Stimulated activated CD4-positive, alpha-beta T cell treated with anti-CD3 and anti-CD28 coated beads, Interleukin-12 subunit alpha, Interleukin-12 subunit beta, amount 100 ng/mL, for 4 hours (primary cell): Measurements from ENCODE around the gene PRKAR1B.
"Not testable (repeated sequence)": the region's sequence is repeated elsewhere in the genome, so short reads cannot be mapped to it uniquely, and the experiment has no call there.

ENCODE experiments used
- DNase-seq: peaks from one replicate; pipeline ENCODE4 v3.0.0-alpha.2; 2020

PRKAR1B gene

DNA sequence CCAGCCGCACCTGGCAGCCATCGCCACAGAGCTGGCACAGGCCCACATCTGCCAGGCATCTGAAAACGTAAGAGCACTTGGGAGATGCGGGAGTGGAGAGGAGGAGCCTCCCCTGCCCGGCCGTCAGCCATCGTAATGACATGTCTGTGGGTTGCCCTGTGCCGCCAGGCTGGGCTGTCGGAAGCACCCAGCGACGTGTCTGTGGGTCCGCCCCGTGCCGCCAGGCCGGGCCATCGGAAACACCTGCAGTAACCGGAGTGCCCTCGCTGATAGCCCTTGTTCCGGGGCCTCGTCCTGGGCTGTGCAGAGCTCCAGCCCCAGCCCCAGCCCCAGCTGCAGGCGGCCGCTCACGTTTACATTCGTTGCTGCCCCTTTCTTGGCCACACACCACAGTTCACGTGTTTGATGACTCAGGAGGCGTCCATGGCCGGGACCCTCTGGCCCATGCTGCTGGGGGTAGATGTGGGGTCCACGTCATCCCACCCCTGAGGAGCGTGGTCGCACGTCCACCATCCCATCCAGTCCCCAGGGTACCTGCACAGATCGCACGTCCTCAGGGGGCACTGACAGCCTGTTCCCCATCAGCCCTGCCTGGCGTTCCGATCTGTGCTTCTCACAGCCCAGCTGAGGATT, 30.0 kb upstream of the PRKAR1B start:
- no peak for DNase-seq

DNA sequence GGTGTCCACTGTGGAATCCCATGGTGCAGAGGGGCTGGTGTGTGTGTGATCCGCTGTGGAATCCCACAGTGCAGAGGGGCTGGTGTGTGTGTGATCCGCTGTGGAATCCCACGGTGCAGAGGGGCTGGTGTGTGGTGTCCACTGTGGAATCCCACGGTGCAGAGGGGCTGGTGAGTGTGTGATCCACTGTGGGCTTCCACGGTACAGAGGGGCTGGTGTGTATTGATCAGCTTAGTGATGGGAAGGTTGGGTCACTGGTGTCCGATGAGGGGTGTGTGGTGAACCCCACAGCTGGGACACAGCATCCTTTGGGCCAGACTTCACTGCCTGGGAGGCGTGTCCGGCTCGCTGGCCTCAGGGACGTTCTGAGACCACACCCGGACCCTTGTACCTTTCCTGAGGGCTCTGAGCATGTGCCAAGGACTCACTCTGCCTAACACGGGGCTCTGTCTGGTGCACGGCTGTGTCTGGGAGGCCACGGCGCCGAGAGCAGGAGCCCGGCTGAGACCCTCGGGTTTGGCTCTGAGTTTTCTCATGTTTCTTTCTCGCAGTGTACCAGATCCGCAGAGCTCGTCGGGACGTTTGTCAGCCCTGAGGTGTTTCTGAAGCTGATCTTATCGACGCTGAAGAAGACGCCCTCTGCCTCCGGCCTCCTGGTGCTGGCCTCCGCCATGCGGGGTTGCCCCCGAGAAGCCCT, 29.3 kb upstream of the PRKAR1B start:
- no peak for DNase-seq

DNA sequence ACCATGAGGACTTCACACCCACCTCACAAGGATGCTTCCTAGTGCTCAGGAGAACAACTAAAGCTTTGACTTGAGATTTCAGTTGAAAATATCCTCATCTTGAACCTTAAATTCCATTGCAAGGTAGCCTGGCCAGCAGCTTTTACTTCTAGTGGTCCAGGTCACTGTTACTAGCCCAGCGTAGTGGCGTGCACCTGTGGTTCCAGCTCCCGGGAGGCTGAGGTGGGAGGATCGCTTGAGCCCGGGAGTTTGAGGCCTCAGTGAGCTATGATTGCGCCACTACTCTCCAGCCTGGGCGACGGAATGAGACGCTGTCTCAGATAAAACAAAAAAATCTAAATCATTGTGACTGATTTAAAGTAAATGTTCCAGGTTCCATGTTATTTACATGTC, 28.3 kb upstream of the PRKAR1B start:
- no peak for DNase-seq

GRCh38 chr7:754531-755412, 27.7 kb upstream of the PRKAR1B start:
- DNase-seq, result no peak

DNA sequence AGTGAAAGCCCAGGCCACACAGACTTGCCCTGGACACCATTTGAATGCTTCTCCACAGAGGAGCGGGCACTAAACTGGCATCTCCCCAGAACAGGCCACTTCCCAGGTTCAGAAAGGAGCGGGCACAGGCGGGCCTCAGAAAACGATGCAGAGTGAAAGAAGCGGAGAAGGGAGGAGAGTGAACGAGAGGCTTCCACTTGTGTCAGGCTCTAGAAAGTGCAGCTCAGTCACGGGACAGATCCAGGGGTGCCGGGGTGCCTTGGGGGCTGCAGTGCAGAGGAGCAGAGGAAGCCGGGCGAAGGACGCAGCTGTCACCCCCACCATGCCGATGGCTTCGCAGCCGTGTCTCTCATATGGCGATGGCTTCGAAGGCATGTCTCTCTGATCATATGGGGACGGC, 26.1 kb upstream of the PRKAR1B start:
- no peak for DNase-seq

- not testable (repeated sequence) for DNase-seq
These were observed 25.2 kb upstream of the PRKAR1B start for GRCh38 chr7:752256-752655.

DNA sequence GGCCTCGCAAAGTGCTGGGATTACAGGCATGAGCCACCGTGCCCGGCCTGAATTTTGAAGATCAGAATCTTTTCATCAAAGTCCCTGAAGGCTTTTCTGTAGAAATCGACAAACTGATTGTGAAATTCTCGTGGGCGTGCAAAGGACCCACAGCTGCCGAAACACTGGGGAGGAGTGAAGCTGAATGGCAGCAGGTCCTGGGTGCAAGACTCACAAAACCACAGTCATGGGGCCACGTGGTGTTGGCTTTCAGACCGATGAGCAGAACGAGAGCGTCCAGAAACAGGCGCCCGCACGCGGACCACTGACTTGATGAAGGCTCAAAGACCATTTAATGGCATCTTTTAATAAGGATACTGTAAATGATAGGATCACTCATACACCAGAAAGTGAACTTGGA, 24.7 kb upstream of the PRKAR1B start:
- no peak for DNase-seq

DNA sequence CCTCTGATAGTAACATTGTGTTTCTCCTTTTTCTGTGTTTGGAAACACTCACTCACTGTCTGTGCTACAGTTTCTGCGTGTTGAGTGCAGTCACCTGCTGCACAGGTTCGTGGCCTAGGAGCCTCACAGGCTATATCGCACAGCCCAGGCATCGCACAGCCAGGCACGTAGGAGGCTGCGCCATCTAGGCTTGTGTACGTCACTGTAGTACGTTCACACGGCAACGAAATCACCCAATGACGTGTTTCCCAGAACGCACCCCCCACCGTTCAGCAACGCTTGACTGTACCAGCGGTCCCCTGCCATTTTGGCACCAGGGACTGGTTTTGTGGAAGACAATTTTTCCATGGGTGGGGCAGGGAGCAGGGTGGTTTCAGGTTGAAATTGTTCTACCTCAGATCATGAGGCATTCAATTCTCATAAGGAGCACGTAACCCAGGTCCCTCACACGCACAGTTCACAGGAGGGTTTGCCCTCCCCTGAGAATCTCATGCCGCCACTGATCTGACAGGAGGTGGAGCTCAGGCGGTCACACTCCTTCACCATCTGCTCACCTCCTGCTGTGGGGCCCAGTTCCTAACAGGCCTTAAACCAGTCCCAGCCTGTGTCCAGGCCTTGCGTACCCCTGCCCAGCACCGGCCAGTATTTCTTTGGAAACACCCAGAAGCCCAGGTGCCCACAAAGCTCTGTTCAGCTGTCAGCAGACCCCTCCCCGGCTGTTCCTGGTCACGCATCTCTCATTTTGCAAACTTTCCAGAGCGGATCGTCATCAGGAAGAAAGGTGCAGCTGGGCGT, 23.2 kb upstream of the PRKAR1B start:
- no peak for DNase-seq

DNA sequence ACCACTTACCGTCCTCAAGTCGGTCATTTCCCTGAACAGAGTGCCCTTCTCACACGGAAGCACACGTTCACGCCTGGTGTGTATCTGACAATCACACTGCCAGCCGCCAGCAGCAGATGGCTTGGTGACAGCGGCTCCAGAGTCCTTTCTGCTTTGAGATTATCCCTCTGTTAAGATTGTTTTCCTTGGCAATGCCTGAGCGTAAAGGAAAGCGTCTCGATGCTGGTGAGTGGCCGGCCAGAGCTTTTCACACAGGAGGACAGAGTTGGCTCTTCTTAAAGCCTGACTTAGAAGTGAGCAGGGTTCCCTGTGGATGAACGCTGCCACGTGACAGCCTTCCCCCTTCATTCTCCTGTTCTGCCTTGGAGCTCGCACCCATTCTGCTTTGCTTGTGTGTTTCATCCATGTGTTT, 22.1 kb upstream of the PRKAR1B start:
- DNase-seq, result no peak

GRCh38 chr7:748446-748845, 21.4 kb upstream of the PRKAR1B start:
- DNase-seq, result no peak

- no peak for DNase-seq
These were observed 20.1 kb upstream of the PRKAR1B start for GRCh38 chr7:747186-747585.

DNA sequence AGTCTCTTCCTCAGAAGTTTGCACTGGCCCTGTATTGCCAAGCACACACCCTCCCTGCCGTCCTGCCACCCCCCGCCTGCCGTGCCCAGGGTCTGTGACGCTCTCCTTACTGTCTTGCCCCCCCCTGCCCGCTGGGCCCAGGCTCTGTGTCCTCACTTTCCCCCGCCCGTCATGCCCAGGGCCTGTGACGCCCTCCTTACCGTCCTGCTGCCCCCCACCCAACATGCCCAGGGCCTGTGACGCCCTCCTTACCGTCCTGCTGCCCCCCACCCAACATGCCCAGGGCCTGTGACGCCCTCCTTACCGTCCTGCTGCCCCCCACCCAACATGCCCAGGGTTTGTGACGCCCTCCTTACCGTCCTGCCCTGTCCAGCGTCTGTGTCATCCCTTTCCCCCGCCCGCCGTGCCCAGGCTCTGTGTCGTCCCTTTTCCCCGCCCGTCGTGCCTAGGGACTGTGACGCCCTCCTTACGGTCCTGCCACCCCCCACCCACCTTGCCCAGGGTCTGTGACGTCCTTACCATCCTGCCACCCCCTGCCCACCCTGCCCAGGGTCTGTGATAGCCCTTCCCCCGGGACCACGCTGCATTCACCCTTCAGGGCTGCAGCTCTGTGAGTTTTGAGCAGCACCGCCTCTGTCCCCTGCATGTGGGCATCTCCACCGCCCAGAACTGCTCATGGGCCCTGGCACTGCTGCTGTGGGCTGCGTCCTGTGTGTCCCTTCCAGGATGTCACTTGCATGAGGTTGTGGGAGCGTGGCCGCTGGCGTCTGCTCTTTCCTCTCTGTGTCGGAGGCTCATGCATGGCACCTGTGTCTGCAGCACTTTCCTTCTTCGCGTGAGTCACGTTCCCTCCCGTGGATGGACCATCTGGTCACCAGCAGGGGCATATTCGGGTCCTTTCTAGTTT, 19.3 kb upstream of the PRKAR1B start:
- DNase-seq, result no peak

DNA sequence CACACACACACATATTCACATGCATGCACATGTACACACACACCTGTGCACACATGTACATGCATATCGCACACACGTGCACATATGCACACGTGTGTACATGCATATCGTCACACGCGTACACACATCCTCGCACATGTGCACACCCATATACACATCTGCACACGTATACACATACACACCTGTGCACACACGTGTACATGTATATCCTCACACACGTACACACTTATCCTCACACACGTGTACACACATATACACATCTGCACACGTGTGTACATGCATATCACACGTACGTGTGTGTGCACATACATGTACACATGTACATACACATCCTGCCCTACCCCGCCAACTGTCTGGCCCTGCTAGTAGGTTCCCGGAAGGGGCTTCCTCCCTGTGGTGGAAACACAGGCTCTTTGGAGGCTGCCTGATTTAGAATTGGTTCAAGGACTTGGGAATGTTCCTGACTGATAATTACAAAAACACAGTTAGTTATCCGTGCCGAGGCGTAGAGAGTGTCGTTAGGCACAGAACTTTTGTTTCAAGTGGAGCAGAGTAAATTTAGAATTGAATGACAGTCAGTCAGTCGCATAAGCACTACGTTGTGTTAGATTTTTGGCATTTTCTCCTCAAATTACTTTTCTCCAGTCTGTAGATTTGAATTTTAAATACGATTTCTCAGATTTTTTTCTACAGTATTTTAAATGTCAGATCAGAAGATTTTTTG, 18.5 kb upstream of the PRKAR1B start:
- no peak for DNase-seq

GRCh38 chr7:744854-745430, 17.9 kb upstream of the PRKAR1B start:
- no peak for DNase-seq

- not testable (repeated sequence) for DNase-seq
These were observed 17.0 kb upstream of the PRKAR1B start for GRCh38 chr7:744128-744520.

DNA sequence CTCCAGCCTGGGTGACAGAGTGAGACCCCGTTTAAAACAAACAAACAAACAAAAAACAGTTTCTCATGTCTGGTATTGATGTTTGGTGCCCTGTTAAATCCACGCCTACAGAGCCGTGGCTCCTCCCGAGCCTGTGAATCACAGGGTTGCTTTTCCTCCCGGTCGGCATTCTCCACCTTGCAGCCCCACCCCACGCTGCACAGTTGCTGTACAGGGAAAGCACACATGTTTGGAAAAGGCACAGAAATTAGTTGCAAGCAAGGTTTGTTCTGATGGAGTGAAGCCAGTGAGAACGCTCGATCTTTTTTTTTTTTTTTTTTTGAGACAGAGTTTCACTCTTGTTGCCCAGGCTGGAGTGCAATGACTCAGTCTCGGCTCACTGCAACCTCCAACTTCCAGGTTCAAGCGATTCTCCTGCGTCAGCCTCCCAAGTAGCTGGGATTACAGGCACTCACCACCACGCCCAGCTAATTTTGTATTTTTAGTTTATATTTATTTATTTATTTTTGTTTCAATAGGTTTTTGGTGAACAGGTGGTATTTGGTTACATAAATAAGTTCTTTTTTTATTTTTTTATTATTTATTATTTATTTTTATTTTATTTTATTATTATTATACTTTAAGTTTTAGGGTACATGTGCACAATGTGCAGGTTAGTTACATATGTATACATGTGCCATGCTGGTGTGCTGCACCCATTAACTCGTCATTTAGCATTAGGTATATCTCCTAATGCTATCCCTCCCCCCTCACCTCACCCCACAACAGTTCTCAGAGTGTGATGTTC, 16.5 kb upstream of the PRKAR1B start:
- DNase-seq, result not testable (repeated sequence)

GRCh38 chr7:742791-743190, 15.7 kb upstream of the PRKAR1B start:
- no peak for DNase-seq

DNA sequence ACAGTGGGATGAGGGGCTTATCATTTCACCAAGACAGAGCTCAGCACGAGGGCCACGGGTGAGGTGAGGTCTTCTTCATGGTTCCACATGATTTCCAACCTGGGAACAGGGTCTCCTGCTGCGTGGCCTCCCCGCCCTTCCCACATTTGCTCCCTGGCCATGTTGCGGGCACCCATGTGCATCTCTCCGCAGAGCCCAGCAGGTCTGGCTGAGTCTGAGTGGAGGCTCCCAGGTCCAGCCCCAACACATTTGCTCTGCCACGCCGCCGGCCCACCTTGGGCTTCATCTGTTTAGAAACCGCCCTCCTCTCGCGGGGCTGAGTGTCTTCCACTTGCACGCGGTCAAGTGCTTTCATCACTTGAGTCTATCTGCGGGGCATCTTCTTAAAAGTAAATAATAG, 14.8 kb upstream of the PRKAR1B start:
- no peak for DNase-seq

DNA sequence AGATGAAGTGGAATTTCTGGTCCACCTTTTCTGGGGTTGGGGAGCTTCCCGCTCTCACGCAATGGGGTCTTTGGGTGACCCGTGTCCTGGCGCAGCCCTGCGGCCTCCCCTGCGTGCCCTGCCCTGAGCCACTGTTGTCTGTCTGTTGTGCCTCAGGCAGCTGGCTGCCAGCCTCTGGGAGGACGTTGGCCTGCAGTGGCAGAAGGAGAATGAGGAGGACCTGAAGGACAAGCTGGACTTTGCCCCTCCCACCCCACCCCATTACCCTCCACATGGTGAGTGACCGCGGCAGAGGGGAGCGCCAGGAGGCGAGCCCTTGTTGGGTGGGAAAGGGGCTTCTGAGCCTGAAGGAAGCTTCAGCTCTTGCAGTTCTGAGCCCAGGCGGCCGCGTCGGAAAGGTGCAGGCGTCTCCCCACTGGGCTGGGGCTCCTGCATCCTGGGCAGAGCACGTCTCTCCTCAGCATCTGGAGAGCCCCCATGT, 14.2 kb upstream of the PRKAR1B start:
- DNase-seq, result no peak
